Endothelial cell of umbilical vein (primary cell): ENCODE measurements around the gene SLTM. TPM values are rescaled to one million over a fixed set of nuclear protein-coding genes. Genes with fewer than 3 reads are reported as not detected.

Source experiments
- BruUV-seq: library from RNA; stranded (reverse); fragments of 400-500 nt; replicated peaks from 2 replicates; lab custom pipeline; 2021; lab: Mats Ljungman, UMichigan
- CTCF ChIA-PET: fragments of 300-600, 350-600 bp; sonication (Branson Sonifier 250); formaldehyde crosslinking; loops from one replicate; lab custom pipeline; 2021; ENCODE audit warnings: antibody characterized with exemption, inconsistent platforms; lab: Charles Lee
- POLR2A ChIA-PET: fragments of 300-600, 350-600 bp; sonication (Branson Sonifier 250); formaldehyde crosslinking; loops from one replicate; lab custom pipeline; 2021; ENCODE audit warnings: antibody characterized with exemption, inconsistent platforms; lab: Charles Lee
- DNase-seq: peaks from one replicate; pipeline ENCODE4 v3.0.0-alpha.2; 2011; ENCODE audit warnings: low read depth, low spot score
- FAIRE-seq: peaks from 2 replicates; lab custom pipeline; 2011; peaks lifted over from hg19 to GRCh38; lab: Jason Lieb, UNC
- H2AFZ ChIP-seq: 2 replicates; pipeline ENCODE4 v1.6.0; 2012; ENCODE audit warnings: low read depth, low read length, control low read depth, inconsistent platforms
- H3K27ac ChIP-seq: 2 replicates; pipeline ENCODE4 v1.5.1; 2011; ENCODE audit warnings: low read depth, mild to moderate bottlenecking, control low read depth, low read length, moderate library complexity; ENCODE audit not compliant: insufficient read depth
- H3K27me3 ChIP-seq, 2 experiments: 2 replicates each; pipeline versions ENCODE4 v1.6.0 to v1.6.1; 2011; ENCODE audit warnings: low read length in 2 of 2, mixed read lengths in 1 of 2; ENCODE audit not compliant: control insufficient read depth in 2 of 2, insufficient read depth in 2 of 2
- H3K36me3 ChIP-seq, 2 experiments: 2 replicates in 1 of 2; 3 replicates in 1 of 2; pipeline ENCODE4 v1.5.1; 2011; ENCODE audit warnings: low read length in 2 of 2, mild to moderate bottlenecking in 1 of 2, moderate library complexity in 1 of 2; ENCODE audit not compliant: control insufficient read depth in 2 of 2, insufficient read depth in 2 of 2; ENCODE audit errors: extremely low read depth in 1 of 2
- H3K4me1 ChIP-seq: 3 replicates; pipeline ENCODE4 v1.5.1; 2011; ENCODE audit warnings: mild to moderate bottlenecking, low read length; ENCODE audit not compliant: control insufficient read depth, insufficient read depth; ENCODE audit errors: extremely low read depth
- H3K4me2 ChIP-seq: 2 replicates; pipeline ENCODE4 v1.6.1; 2011; ENCODE audit warnings: low read length, control low read depth, mixed read lengths; ENCODE audit not compliant: insufficient read depth
- H3K4me3 ChIP-seq, 3 experiments: fragments of 200-600 bp in 1 of 3; sonication (generic), shearing (Covaris generic) in 1 of 3; replicated peaks in 1 of 3; 2 replicates each; pipeline ENCODE4 v1.5.1; 2011 to 2016; ENCODE audit warnings: control low read depth in 3 of 3, low read length in 3 of 3, mild to moderate bottlenecking in 2 of 3, inconsistent platforms in 1 of 3, low read depth in 1 of 3, moderate library complexity in 1 of 3; ENCODE audit not compliant: insufficient read depth in 1 of 3
- H3K79me2 ChIP-seq: 2 replicates; pipeline ENCODE4 v1.6.0; 2012; ENCODE audit warnings: low read length, inconsistent platforms; ENCODE audit not compliant: control insufficient read depth, insufficient read depth
- H3K9ac ChIP-seq: replicated peaks from 2 replicates; pipeline ENCODE3; 2011; ENCODE audit warnings: low read length, control low read depth; ENCODE audit not compliant: insufficient read depth; ENCODE audit errors: extremely low read depth
- H3K9me1 ChIP-seq: replicated peaks from 3 replicates; pipeline ENCODE4 v1.6.0; 2011; ENCODE audit warnings: mild to moderate bottlenecking, low read length; ENCODE audit not compliant: control insufficient read depth, insufficient read depth; ENCODE audit errors: extremely low read depth
- H3K9me3 ChIP-seq: replicated peaks from 2 replicates; pipeline ENCODE4 v1.5.1; 2012; ENCODE audit warnings: low read length, inconsistent platforms; ENCODE audit not compliant: control insufficient read depth, insufficient read depth
- H4K20me1 ChIP-seq: replicated peaks from 2 replicates; pipeline ENCODE3; 2011; ENCODE audit warnings: mild to moderate bottlenecking, low read length; ENCODE audit not compliant: control insufficient read depth, insufficient read depth; ENCODE audit errors: extremely low read depth
- CTCF ChIP-seq, 2 donors: IDR thresholded peaks; 1 replicate in 1 of 2; 2 replicates in 1 of 2; pipeline ENCODE4 v1.5.1; 2011; ENCODE audit warnings: low read length in 2 of 2, mild to moderate bottlenecking in 2 of 2, moderate library complexity in 2 of 2, control low read depth in 1 of 2, inconsistent platforms in 1 of 2, low read depth in 1 of 2; ENCODE audit not compliant: insufficient read depth in 1 of 2; ENCODE audit errors: extremely low read depth in 1 of 2
- EZH2 ChIP-seq: IDR thresholded peaks from 2 replicates; pipeline ENCODE4 v1.6.1; 2012; ENCODE audit warnings: borderline replicate concordance, low read depth, mild to moderate bottlenecking, moderate library complexity, low read length, inconsistent platforms; ENCODE audit not compliant: severe bottlenecking
- FOS ChIP-seq: IDR thresholded peaks from 2 replicates; pipeline ENCODE4 v1.6.1; 2011; ENCODE audit warnings: mild to moderate bottlenecking, low read length, moderate library complexity, borderline replicate concordance; ENCODE audit not compliant: insufficient read depth
- GATA2 ChIP-seq: IDR thresholded peaks from 2 replicates; pipeline ENCODE4 v1.7.0; 2011; ENCODE audit warnings: low read depth, mild to moderate bottlenecking, moderate library complexity, mixed read lengths, low read length; ENCODE audit not compliant: insufficient read length, insufficient read depth
- JUN ChIP-seq: IDR thresholded peaks from 2 replicates; pipeline ENCODE4 v1.6.1; 2011; ENCODE audit warnings: borderline replicate concordance, low read depth; ENCODE audit not compliant: insufficient read length, insufficient read depth
- MAX ChIP-seq: IDR thresholded peaks from 2 replicates; pipeline ENCODE4 v1.6.1; 2011; ENCODE audit not compliant: insufficient read depth, insufficient read length
- MYC ChIP-seq: IDR thresholded peaks from one replicate; pipeline ENCODE4 v1.6.1; 2011; ENCODE audit warnings: mild to moderate bottlenecking, low read depth, low read length
- POLR2A ChIP-seq: IDR thresholded peaks from 2 replicates; pipeline ENCODE4 v1.6.1; 2012; ENCODE audit warnings: low read depth, mild to moderate bottlenecking, control low read depth, low read length
- POLR2AphosphoS5 ChIP-seq: IDR thresholded peaks from 2 replicates; pipeline ENCODE4 v1.6.1; 2012; ENCODE audit warnings: low read depth, mild to moderate bottlenecking, control low read depth, low read length, moderate library complexity; ENCODE audit not compliant: insufficient read depth
- dilution Hi-C: fragments of 300-500 bp; cut with MboI; formaldehyde crosslinking; loops from one replicate; pipeline ENCODE4 v1.15.0; 2019; ENCODE audit warnings: low sequenced_read_pairs; ENCODE audit not compliant: extremely low pct_ligation_motif_present
- intact Hi-C: fragments of 100-400 bp; cut with micrococcal nuclease; formaldehyde crosslinking; loops from one replicate; pipeline ENCODE4 v1.10.0; 2022
- polyA plus RNA-seq, 4 experiments: library from polyadenylated mRNA; depleted of rRNA in 3 of 4; stranded (reverse) in 3 of 4; unstranded in 1 of 4; fragments of >200 nt; gene quantifications; 2 replicates each; pipeline versions ENCODE4 v1.2.1 to v1.2.3, GENCODE V29; 2011 to 2012; ENCODE audit warnings: missing spikeins in 1 of 4
- total RNA-seq: library from RNA; stranded (reverse); gene quantifications from 2 replicates; pipeline ENCODE4 v1.2.3, GENCODE V29; 2021

SLTM gene
- total and polyA plus RNA-seq, 2 donors (not counting 3 experiments of a cell fraction or from before 2014, with no cell fraction given) = 28.1 to 93.0 TPM

GRCh38 chr15:58867926-58868325 lies 65.6 kb downstream of the SLTM start:
- no peak for TF ChIP-seq GATA2
- TF ChIP-seq POLR2A = no peak
- TF ChIP-seq FOS = no peak
- no peak for TF ChIP-seq JUN
- TF ChIP-seq MYC = no peak
- TF ChIP-seq CTCF (IDR thresholded peaks at IDR 0.05; ENCODE audit: extremely low read depth in 1 of 2, insufficient read depth in 1 of 2, low read depth in 1 of 2, low read length in 2 of 2) = no peak
- no peak for TF ChIP-seq POLR2AphosphoS5
- no peak for TF ChIP-seq MAX
- TF ChIP-seq EZH2 = no peak
- dilution Hi-C loops (no loop called here), intact Hi-C loops (no loop called here)
- CTCF ChIA-PET = no interaction called here
- no peaks in the 10 kb centered on the region for H3K79me2 ChIP-seq
- H3K9me3 ChIP-seq = no peaks in the 10 kb centered on the region
- BruUV-seq = no TSS peak
- no peak overlapping the region for H3K4me2 ChIP-seq
- DNase-seq (no peak), FAIRE-seq (no peak)
- H4K20me1 ChIP-seq = no peaks in the 10 kb centered on the region
- H3K27me3 ChIP-seq = no peaks in the 10 kb centered on the region
- no peak overlapping the region for H3K27ac ChIP-seq
- no peak overlapping the region for H3K4me3 ChIP-seq
- H2AFZ ChIP-seq = no peak overlapping the region
- H3K4me1 ChIP-seq = no peaks in the 10 kb centered on the region
- no peaks in the 10 kb centered on the region for H3K9me1 ChIP-seq
- H3K36me3 ChIP-seq = no peaks in the 10 kb centered on the region
- POLR2A ChIA-PET = no interaction called here
- H3K9ac ChIP-seq = no peak overlapping the region
